HAP-1 (cell line): ENCODE data around the gene CNIH3.
"Not testable (repeated sequence)": the region's sequence is repeated elsewhere in the genome, so short reads cannot be mapped to it uniquely, and the experiment has no call there.

ENCODE experiments used
- DNase-seq, 2 experiments: peaks; one replicate each; pipeline ENCODE4 v3.0.0-alpha.2; 2016 to 2020; ENCODE audit warnings: low spot score in 2 of 2
- H3K27me3 ChIP-seq: fragments of 250-450 bp; sonication (Bioruptor Pico); 2 replicates; pipeline ENCODE4 v1.5.1; 2020; ENCODE audit warnings: low read depth, mild to moderate bottlenecking, moderate library complexity
- H3K36me3 ChIP-seq: fragments of 250-450 bp; sonication (Bioruptor Pico); replicated peaks from 2 replicates; pipeline ENCODE4 v1.5.1; 2020; ENCODE audit warnings: mild to moderate bottlenecking
- H3K4me1 ChIP-seq: fragments of 250-450 bp; sonication (Bioruptor Pico); 2 replicates; pipeline ENCODE4 v1.5.1; 2020; ENCODE audit warnings: mild to moderate bottlenecking
- H3K4me3 ChIP-seq: fragments of 250-450 bp; sonication (Bioruptor Pico); 2 replicates; pipeline ENCODE4 v1.5.1; 2020; ENCODE audit warnings: mild to moderate bottlenecking, moderate library complexity
- H3K9me3 ChIP-seq: fragments of 250-450 bp; sonication (Bioruptor Pico); 2 replicates; pipeline ENCODE4 v1.5.1; 2020; ENCODE audit warnings: mild to moderate bottlenecking, moderate library complexity
- in situ Hi-C: fragments of 300-500 bp; cut with MboI; formaldehyde crosslinking; loops from 3 replicates; pipeline ENCODE4 v1.14.3; 2020; ENCODE audit warnings: low sequenced_read_pairs, inconsistent platforms, mixed read lengths

CNIH3 gene

DNA sequence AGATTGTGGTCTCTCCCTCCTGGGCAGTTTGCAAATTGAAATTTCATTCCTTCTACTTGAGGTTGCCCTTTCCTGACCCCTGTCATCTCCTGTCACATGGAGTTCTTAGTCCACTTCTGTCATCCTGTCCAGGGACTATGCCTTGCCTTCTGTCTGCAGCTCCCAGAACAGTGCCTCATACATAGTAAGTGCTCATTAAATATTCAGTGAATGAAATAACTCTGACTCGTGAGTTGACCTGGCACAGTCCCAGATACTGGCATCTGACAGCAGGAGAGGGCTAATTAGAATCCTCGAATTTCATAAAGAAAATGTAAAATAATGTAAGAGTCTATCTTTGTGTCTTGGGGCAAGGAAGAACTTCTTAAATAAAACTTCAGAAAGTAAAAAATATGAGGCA lies 50.8 kb downstream of the CNIH3 start:
- Histone ChIP-seq H3K4me1 (no peaks in the 10 kb centered on the region), H3K36me3 (no peaks in the 10 kb centered on the region), H3K27me3 (no peaks in the 10 kb centered on the region), H3K4me3 (no peak overlapping the region), H3K9me3 (no peaks in the 10 kb centered on the region)
- no peak for DNase-seq
- in situ Hi-C loops = no loop called here

DNA sequence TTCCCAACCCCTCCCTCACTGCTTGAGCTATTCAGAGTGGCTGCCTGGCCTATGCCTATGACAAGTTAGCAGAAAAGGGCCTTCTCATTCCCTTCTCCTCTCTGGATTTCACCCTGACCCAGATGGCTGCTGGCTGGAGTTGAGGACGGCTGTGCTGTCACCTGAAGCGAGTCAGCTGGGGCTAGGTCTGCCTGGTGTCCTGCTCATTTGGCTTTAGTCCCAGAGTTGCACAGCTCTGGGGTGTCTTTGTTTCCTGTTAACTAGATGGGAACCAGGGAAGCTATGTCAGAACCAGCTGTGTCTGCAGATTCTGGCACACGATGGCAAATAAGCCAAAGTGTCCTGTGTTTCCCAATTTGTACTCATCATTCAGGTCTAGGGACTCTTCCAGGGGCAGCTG lies 52.9 kb downstream of the CNIH3 start:
- in situ Hi-C loops = no loop called here
- DNase-seq = no peak
- Histone ChIP-seq H3K27me3 (no peaks in the 10 kb centered on the region), H3K36me3 (no peaks in the 10 kb centered on the region), H3K4me1 (no peaks in the 10 kb centered on the region), H3K4me3 (no peak overlapping the region), H3K9me3 (no peaks in the 10 kb centered on the region)

DNA sequence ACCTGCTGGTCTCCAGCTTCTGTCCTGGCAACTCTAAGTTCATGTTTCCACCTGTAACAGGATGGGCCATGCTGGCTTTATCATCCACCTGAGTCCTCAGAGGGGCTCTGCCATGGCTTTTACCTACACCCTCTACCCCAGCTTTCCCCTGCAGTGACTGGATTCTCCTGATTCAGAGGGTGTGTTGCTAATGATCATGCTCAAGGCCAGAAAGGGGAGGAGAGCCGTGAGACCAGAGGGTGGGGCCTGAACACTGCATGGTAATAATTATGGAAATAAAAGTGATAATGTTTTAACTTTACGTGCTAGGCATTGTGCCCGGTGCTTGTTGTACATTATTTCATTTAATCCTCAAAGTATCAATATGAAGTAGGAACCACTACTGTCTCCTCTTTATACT lies 53.3 kb downstream of the CNIH3 start:
- no peaks in the 10 kb centered on the region for H3K4me1 ChIP-seq
- no peaks in the 10 kb centered on the region for H3K36me3 ChIP-seq
- H3K27me3 ChIP-seq = no peaks in the 10 kb centered on the region
- no peak for DNase-seq
- in situ Hi-C loops = no loop called here
- no peaks in the 10 kb centered on the region for H3K9me3 ChIP-seq
- H3K4me3 ChIP-seq = no peak overlapping the region

DNA sequence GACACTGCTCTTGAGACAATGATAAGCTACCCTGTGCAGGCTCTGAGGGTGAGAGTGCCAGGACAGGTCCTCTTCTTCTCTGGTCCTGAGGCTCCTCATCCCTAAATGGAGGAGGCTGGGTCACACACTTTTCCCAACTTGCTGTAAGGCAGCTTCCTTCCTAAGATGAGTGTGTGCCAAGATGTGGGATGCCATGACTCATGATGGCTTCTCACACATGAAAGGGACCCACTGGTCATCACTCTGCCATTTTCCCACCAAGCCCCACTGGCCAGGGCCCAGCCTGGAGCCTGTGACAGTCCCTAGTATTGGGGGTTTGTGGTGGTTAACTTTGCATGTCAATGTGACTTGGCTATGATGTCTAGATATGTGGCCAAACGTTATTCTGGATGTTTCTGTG lies 54.4 kb downstream of the CNIH3 start:
- no peaks in the 10 kb centered on the region for H3K36me3 ChIP-seq
- in situ Hi-C loops = no loop called here
- no peaks in the 10 kb centered on the region for H3K9me3 ChIP-seq
- no peaks in the 10 kb centered on the region for H3K27me3 ChIP-seq
- DNase-seq = no peak
- no peaks in the 10 kb centered on the region for H3K4me1 ChIP-seq
- no peak overlapping the region for H3K4me3 ChIP-seq

DNA sequence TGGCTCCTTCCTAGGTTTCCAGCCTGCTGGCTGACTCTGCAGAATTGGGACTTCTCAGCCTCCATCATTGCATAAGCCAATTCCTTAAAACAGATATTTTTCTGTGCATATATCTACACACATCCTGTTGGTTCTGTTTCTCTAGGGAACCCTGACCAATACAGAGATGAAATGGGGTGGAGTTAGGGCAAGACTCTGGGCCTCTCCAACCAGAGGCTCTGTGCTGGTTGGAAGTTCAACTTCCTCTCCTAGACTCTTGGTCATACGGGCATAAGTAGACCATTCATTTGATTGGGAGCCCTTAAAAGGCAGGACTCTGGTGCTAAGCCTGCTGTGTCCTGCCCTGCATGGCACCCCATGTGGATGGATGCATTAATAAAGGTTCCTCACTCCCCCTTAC lies 55.0 kb downstream of the CNIH3 start:
- Histone ChIP-seq H3K4me1 (no peaks in the 10 kb centered on the region), H3K9me3 (no peaks in the 10 kb centered on the region), H3K4me3 (no peak overlapping the region), H3K27me3 (no peaks in the 10 kb centered on the region), H3K36me3 (no peaks in the 10 kb centered on the region)
- in situ Hi-C loops = no loop called here
- DNase-seq = no peak

DNA sequence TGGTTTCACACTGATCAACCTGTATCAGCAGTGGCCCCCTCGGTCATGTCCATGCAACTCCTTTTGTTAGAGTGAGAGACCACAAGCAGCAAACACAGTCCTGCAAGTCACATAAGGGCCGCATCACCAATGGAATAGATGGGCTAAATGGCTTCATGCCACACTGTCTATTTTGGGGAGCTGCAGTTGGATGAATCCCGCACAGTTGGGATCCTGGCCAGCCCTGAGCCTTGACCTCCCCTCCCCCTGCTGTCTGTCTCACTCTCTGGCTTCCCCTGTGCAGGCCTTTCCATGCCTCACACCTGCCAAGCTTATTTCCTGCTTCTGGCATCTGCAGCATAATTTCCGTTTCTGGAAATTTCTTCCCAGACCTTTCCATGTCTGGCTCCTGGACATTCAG lies 57.0 kb downstream of the CNIH3 start:
- in situ Hi-C loops = no loop called here
- DNase-seq = no peak
- H3K27me3 ChIP-seq = no peaks in the 10 kb centered on the region
- no peaks in the 10 kb centered on the region for H3K36me3 ChIP-seq
- no peak overlapping the region for H3K4me3 ChIP-seq
- H3K9me3 ChIP-seq = no peaks in the 10 kb centered on the region
- H3K4me1 ChIP-seq = no peaks in the 10 kb centered on the region

DNA sequence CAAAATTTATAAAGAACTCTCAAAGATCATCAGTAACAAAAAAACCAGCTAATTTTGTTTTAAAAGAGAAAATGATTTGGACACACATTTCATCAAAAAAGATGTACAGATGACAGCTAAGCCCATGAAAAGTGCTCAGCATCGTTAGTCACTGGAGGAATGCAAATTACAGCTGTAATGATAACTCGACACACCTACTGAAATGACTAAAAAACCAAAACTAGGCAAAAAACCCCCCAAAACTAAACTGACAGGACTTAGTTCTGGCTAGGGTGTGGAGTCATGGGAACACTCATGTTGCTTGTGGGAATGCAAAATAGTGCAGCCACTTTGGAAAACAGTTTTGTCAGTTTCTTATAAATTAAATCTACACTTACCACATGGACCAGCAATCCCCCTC lies 59.5 kb downstream of the CNIH3 start:
- in situ Hi-C loops = no loop called here
- no peaks in the 10 kb centered on the region for H3K36me3 ChIP-seq
- no peak for DNase-seq
- H3K9me3 ChIP-seq = no peaks in the 10 kb centered on the region
- 0 out of 2 replicates have a peak, but pooled peaks cover 2% of the 10 kb centered on the region for H3K27me3 ChIP-seq
- no peak overlapping the region for H3K4me3 ChIP-seq
- H3K4me1 ChIP-seq = no peaks in the 10 kb centered on the region

DNA sequence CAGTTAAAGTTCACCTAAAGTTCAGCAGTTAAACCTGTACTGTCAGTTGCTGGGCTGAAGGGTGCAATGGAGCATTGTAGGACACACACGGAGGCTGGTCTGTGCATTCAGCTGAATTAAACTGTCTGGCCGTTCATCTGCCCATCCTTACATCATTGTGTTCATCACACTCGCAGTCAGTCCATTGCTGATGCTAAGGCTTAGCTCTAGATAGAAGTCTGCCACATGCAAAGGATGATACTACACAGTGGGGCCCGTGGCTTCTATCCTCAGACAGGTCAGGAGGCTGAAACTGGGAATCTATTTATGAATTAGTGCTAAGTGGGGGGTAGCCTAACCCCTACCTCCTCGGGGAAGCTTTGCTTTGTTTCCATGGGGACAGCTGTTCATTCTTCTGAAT lies 60.4 kb downstream of the CNIH3 start:
- H3K4me3 ChIP-seq = no peak overlapping the region
- 0 out of 2 replicates have a peak, but pooled peaks cover 2% of the 10 kb centered on the region for H3K27me3 ChIP-seq
- H3K4me1 ChIP-seq = no peaks in the 10 kb centered on the region
- H3K36me3 ChIP-seq = no peaks in the 10 kb centered on the region
- in situ Hi-C loops = no loop called here
- no peak for DNase-seq
- no peaks in the 10 kb centered on the region for H3K9me3 ChIP-seq

DNA sequence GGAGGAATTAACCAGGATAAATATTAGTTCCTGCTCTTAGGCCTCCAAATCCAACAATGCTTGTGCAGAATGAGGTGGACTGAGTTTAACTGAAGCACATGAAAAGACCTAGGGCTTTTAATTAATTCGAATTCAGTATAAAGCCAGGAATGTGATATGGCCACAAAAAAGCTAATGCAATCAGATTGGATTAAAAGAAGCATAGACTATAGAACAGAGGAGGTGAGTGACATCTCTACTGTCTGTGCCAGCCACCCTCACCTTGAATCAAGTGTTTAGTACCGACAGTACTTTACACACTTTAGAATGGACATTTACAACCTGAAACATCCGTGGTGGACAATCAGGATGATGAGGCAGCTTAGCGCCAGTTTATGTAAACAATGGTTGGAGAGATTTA lies 62.1 kb downstream of the CNIH3 start:
- in situ Hi-C loops = no loop called here
- H3K9me3 ChIP-seq = no peaks in the 10 kb centered on the region
- no peak overlapping the region for H3K4me3 ChIP-seq
- H3K4me1 ChIP-seq = no peaks in the 10 kb centered on the region
- no peak for DNase-seq
- no peaks in the 10 kb centered on the region for H3K36me3 ChIP-seq
- 0 out of 2 replicates have a peak, but pooled peaks cover 2% of the 10 kb centered on the region for H3K27me3 ChIP-seq

DNA sequence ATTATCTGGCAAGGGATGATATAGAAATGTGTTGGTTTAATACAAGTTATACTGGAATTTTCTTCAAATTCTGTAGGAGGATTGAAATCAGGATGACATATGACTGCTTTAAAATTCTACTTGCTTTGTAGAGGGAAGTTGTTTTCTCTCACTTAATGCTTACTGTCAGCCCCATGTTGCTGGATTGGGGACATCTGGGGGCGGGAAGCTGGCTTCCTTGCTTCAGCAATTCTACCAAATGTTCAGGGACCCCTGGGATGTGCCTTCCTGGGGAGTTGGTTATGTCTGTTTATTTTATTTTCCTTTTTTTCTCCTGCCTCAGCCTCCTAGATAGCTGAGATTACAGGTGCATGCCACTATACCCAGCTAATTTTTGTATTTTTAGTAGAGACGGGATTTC lies 63.5 kb downstream of the CNIH3 start:
- no peaks in the 10 kb centered on the region for H3K4me1 ChIP-seq
- no peaks in the 10 kb centered on the region for H3K9me3 ChIP-seq
- no peak for DNase-seq
- H3K27me3 ChIP-seq = 0 out of 2 replicates have a peak, but pooled peaks cover 2% of the 10 kb centered on the region
- H3K36me3 ChIP-seq = no peaks in the 10 kb centered on the region
- in situ Hi-C loops = no loop called here
- H3K4me3 ChIP-seq = no peak overlapping the region

DNA sequence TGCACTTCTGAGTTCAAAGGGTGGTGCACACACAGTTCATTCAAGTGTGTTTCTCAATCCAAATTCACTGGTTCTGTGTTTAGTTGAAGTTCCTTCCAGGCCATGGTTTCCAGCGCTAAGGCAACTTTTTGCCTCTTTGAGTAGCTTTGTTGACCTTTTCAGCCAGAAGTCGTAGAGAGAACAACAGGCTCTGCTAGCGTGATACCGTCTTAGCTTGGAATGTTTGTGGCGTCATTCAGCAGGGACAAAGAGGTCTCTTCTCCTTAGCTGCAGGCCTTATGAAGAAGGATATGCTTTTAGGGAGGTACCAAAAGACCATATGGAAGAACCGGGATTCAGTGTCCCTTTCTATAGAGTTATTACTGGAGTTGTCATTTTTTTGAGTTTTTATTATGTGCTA lies 65.7 kb downstream of the CNIH3 start:
- Histone ChIP-seq H3K9me3 (no peaks in the 10 kb centered on the region; the same call in 1 of the 2 replicates), H3K4me1 (no peaks in the 10 kb centered on the region), H3K36me3 (no peaks in the 10 kb centered on the region), H3K27me3 (0 out of 2 replicates have a peak, but pooled peaks cover 2% of the 10 kb centered on the region), H3K4me3 (no peak overlapping the region)
- in situ Hi-C loops = no loop called here
- DNase-seq = no peak

DNA sequence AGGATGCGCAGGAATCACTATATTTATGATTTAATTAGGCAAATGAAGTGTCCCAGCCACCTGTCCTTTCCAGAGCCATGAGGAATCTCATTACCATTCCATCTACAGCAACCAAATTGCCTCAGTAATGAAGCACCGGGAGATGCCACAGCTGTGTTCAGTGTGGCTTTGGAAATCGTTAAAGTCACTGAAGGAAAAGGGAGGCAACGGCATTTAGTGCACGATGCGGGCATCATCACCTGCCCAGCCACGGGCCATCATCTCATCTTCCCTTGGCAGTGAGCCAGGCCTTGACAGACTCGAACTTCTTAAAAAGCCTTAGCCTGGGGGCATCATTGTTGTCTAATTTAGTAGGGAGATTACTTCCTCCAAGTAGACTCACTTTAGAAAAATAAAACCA lies 67.8 kb downstream of the CNIH3 start:
- Histone ChIP-seq H3K4me1 (no peaks in the 10 kb centered on the region), H3K4me3 (no peak overlapping the region), H3K9me3 (no peaks in the 10 kb centered on the region; the same call in 1 of the 2 replicates), H3K36me3 (no peaks in the 10 kb centered on the region), H3K27me3 (0 out of 2 replicates have a peak, but pooled peaks cover 2% of the 10 kb centered on the region)
- in situ Hi-C loops = no loop called here
- peak in 1 of 2 experiments; percentile 16 for DNase-seq

DNA sequence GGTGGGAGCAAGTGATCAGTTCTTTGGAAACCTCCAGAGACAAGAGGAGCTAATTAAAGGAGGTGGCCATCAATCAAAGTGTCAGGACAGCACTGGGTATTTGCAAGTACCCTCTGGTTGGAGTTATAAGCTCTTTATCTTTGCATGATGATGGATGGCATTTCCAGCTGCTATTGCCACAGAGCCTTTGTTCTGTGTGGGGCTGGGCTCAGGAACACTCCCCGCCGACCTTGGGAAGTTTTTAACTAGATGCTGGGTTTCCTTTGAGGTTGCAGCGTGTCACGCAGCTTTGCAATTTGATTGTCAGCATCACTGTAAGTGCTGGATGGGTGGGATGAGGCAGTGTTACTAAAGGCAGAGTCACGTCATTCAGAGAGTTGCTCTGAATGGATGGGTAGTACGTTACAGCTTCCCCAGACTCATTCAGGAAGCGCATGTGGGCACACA lies 68.9 kb downstream of the CNIH3 start:
- Histone ChIP-seq H3K36me3 (no peaks in the 10 kb centered on the region), H3K4me3 (no peak overlapping the region), H3K4me1 (no peaks in the 10 kb centered on the region), H3K27me3 (no peaks in the 10 kb centered on the region), H3K9me3 (no peaks in the 10 kb centered on the region; the same call in 1 of the 2 replicates)
- in situ Hi-C loops = no loop called here
- peak; percentile 30 to 46 for DNase-seq

DNA sequence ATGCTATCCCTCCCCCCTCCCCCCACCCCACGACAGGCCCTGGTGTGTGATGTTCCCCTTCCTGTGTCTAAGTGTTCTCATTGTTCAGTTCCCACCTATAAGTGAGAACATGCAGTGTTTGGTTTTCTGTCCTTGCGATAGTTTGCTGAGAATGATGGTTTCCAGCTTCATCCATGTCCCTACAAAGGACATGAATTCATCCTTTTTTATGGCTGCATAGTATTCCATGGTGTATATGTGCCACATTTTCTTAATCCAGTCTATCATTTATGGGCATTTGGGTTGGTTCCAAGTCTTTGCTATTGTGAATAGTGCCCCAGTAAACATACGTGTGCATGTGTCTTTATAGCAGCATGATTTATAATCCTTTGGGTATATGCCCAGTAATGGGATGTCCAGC lies 70.0 kb downstream of the CNIH3 start:
- H3K9me3 ChIP-seq, in situ Hi-C loops, DNase-seq, H3K27me3 ChIP-seq, H3K4me3 ChIP-seq, H3K36me3 ChIP-seq, H3K4me1 ChIP-seq: not testable (repeated sequence)

DNA sequence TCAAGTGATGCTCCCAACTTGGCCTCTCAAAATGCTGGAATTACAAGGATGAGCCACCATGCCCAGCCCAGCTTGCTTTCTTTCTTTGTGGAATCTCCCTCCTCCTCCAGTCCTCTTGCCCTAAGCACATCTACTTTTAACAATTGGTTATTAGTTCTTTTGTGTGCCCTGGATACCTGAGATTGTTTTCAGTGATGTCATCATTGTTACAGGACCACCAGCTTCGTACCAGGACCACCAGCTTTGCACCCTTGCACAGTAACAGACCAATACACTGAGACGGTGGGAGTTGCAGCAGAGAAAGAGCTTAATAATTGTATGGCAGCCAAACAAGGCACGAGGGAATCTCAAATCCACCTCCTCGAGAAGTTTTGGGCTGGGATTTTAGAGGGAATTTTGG lies 71.3 kb downstream of the CNIH3 start:
- Histone ChIP-seq H3K27me3 (no peaks in the 10 kb centered on the region), H3K4me3 (no peak overlapping the region), H3K9me3 (no peaks in the 10 kb centered on the region; the same call in 1 of the 2 replicates), H3K36me3 (no peaks in the 10 kb centered on the region), H3K4me1 (no peaks in the 10 kb centered on the region)
- in situ Hi-C loops = no loop called here
- DNase-seq = no peak
